ENCODE data around the gene FBXW8.

Gene FBXW8

GRCh38 chr12:117037289-117038022, 126.7 kb downstream of the FBXW8 start:
- no peak for DNase-seq (ENCODE audit: low read depth in 2 of 2)

- no peak for DNase-seq (ENCODE audit: low read depth in 2 of 2)
These were observed 127.4 kb downstream of the FBXW8 start for GRCh38 chr12:117038023-117038680.

- no peak for DNase-seq (ENCODE audit: low read depth in 2 of 2)
These were observed 128.2 kb downstream of the FBXW8 start for GRCh38 chr12:117038919-117039318.

DNA sequence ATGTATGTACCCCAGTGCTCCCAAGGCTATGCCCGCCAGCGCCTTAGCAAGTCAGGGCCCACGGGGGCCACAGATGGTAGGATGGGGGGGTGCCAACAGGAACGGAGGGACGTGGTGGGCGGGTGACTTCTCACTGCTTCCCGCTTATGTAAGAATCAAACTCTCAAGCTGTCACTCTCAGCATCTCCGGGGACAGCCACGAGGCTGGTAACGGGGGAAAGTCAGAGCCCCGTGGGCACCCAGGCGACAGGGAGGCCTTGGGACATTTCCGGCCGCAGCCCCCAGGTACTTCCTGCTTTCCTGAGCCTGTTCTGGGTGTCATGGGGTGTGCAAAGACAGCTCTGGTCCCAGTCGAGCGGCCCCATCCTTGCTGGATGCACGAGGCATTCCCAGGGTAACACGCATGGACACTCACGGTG, 129.2 kb downstream of the FBXW8 start:
- DNase-seq (ENCODE audit: low read depth in 2 of 2) = no peak

DNA sequence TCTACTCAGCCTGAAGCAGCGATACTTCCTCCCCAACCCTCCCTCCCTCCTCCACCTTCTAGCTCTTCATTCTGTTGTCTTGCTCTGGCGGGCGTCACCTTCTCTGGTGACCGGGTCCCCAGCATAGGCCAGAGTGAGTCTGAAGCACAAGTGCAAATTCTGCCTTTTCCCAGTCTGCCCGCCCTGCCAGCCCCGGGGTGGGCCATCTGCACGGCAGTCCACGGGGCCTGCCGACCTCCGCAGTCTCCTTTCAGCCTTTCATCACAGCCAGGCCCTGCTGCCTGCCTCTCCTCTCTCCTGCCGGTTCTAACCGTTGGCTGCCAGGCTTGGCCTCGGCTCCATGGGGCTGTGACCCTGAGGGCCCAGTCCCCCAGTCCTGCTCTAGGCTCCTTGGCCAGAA, 129.7 kb downstream of the FBXW8 start:
- no peak for DNase-seq (ENCODE audit: low read depth in 2 of 2)

DNA sequence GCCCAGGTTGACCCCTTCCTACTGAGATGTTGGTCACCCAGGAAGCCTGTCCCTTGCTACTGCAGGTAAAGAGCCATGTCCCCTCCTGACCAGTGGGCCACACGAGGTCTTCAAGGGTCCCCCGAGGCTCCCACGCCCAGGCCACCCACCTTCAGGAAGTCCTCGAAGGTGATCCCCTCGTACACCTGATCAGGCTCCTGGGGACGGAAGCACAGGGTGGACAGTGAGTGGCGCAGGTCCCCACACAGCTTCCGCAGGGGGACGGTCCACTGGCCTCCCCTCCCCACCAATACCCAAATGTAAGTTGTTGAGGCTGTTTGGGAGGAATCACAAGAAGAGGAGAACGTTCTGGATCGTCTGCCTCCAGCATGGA, 131.0 kb downstream of the FBXW8 start:
- DNase-seq (ENCODE audit: low read depth in 2 of 2) = no peak

GRCh38 chr12:117042171-117042842, 131.6 kb downstream of the FBXW8 start:
- DNase-seq (ENCODE audit: low read depth in 2 of 2) = no peak

- DNase-seq (ENCODE audit: low read depth in 2 of 2) = no peak
These were observed 132.1 kb downstream of the FBXW8 start for GRCh38 chr12:117042862-117043261.

- DNase-seq (ENCODE audit: low read depth in 2 of 2) = no peak
These were observed 133.6 kb downstream of the FBXW8 start for GRCh38 chr12:117044311-117044710.

GRCh38 chr12:117044790-117045159, 134.0 kb downstream of the FBXW8 start:
- DNase-seq (ENCODE audit: low read depth in 2 of 2) = no peak

DNA sequence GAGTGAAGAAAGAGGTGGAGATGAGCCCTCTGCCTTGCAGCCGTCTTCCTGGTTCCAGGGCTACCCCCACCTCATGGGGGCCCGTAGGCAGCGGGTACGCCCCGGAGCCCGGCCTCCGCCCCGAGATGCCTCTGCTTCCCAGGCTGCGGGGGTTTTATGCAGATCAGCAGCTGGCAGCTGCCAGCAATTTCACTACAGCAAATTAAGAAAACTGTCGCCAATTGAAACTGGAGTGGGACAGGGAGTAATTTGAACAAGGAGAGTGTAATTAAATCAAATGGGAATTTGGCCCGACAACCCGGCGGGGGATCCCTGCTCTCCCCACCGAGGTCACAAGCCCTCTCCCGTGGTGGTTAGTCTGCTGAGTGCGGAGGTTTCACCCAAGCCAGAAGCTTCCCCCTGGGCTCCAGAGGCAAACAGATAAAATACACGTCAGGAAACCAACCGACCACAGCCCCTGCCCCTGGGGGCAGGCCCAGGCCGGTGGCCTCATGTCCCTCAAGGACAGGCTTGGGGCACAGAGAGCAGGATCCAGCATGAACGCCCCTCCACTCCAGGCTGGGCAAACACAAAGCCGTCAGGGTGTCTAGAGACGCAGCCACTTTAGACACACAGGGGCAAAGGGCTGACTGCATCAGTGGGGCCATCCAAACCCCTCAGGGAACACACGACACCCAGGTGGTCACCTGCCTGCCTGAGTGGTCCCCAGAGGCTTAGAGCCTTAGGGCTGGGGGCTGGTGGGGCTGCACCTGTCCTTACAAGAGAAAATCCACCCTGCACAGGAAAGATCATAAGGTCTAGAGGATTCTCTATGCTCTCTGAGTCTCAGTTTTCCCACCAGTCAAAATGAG, 134.6 kb downstream of the FBXW8 start:
- no peak for DNase-seq (ENCODE audit: low read depth in 2 of 2)

DNA sequence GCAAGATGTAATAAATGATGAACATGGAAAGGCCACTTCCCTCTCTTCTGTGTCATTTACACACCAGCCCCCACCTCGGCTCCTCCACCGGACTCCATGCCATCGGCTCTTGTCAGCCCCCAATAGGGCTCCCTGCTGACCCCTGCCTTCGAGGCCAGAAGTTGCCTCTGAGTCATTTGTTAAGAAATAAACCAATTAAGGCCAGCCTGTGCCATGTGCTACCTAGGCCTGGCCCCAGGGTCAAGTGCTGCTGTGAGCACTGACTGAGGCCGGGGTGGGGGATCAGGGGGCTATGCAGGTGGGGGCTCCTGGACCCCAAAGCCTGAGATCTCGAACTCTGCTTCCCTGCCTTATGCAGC, 135.2 kb downstream of the FBXW8 start:
- DNase-seq (ENCODE audit: low read depth in 2 of 2) = no peak

DNA sequence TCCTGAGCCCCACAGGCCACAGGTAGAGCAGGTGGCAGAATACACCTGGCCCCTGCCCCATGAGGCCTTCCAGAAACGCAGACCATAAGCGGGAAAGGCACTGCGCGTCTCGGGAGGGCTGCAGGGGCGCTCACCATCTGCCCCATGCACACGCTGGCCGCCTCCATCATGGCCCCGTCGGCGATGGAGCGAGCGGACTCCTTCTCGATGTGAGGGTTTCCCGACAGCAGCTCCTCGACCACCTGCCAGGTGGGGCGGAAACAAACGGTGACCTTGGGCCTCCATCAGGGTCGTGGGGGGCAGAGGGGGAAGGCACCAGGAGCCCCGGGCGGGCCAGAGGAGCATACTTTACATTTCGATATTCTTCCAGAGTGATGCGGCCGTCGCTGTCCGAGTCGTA, 135.7 kb downstream of the FBXW8 start:
- DNase-seq (ENCODE audit: low read depth in 2 of 2) = no peak

GRCh38 chr12:117046861-117047530, 136.2 kb downstream of the FBXW8 start:
- DNase-seq (ENCODE audit: low read depth in 2 of 2) = no peak

DNA sequence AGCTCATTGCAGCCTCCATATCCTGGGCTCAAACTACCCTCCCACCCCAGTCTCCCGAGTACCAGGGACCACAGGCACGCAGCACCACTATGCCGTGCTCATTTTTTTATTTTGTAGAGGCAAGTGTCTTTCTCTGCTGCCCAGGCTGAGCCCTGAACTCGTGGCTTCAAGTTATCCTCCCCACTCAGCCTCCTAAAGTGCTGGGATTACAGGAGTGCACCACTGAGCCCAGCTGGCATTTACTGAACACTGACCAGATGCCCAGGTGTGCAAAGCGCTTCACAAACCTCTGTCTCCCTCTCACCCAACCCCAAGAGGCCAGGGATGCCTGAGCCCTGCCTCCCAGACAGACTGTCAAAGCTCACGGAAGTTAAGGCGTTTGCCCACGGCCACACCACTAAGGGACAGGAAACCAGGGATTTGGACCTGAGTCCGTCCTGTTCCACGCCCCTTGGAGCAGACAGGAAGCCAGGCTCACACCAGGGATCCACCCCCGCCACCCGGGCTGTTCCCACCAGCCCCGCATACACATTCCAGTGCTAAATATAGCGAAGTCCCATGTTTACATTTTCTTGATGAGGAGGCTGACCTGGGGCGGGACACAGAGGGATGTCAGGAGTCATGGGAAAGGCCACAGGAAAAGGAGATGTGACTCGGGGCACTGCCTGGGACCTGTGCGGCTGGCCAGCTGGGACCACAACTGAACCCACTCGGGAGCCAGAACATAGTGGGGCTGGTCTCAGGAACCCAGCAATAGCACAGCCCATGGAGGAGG, 137.2 kb downstream of the FBXW8 start:
- DNase-seq (ENCODE audit: low read depth in 2 of 2) = no peak

- no peak for DNase-seq (ENCODE audit: low read depth in 2 of 2)
These were observed 137.8 kb downstream of the FBXW8 start for GRCh38 chr12:117048585-117048904.

GRCh38 chr12:117049295-117049694, 138.5 kb downstream of the FBXW8 start:
- DNase-seq (ENCODE audit: low read depth in 2 of 2) = no peak

GRCh38 chr12:117050060-117050459, 139.3 kb downstream of the FBXW8 start:
- no peak for DNase-seq (ENCODE audit: low read depth in 2 of 2)

DNA sequence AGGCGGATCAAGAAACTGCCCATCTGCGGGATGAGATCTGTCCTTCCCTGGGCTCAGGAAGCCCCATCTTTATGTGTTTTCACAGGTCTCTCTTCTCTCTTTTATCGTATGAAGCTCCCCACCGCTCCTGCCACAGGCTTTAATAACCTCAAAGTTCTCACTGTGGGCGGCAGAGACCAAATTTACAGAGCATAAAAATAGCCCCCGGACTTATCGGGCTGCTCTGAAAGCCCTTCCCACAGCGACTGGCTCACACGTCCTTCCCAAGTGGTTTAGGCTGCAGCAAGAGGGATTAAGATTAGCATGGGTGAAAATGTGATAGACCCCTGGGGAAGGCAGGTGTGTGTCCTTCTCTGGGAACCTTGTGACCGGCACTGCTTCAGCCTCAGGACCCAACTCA, 140.6 kb downstream of the FBXW8 start:
- no peak for DNase-seq (ENCODE audit: low read depth in 2 of 2)

GRCh38 chr12:117052386-117053049, 141.8 kb downstream of the FBXW8 start:
- no peak for DNase-seq (ENCODE audit: low read depth in 2 of 2)

DNA sequence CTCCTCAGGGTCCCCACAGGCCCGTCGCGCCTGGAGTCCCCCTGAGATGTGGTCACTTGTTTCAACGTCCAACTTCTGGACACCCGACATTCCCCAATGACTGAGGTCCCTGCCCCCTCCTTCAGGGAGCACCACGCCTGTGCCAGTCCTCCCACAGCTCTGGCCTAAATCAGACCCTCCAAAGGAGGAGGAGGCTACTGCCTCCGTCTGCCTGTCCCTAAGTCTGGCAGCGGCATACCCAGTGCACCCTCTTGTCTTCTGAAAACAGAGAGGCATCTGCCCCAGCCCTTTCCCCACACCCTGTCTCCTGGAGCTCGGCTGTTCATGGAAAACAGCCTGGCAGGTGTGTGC, 142.3 kb downstream of the FBXW8 start:
- DNase-seq (ENCODE audit: low read depth in 2 of 2) = no peak
